ENCODE results near the gene ZNF598.

- no peak for TF ChIP-seq CTCF (IDR thresholded peaks at IDR 0.05)
- TF ChIP-seq POLR2AphosphoS5 (IDR thresholded peaks at IDR 0.05; ENCODE audit: low read depth, low read length), result no peak
These were observed 18.5 kb downstream of the ZNF598 start for GRCh38 chr16:1991135-1991551.
